Neuronal stem cell (in vitro differentiated cells): Measurements from ENCODE around the gene OVOL1.

ENCODE experiments used
- DNase-seq: peaks from one replicate; pipeline ENCODE4 v3.0.0-alpha.2; 2013; ENCODE audit warnings: low spot score
- H2AFZ ChIP-seq: one replicate; pipeline ENCODE4 v1.6.1; 2013; ENCODE audit warnings: mild to moderate bottlenecking, low read length, inconsistent platforms
- H2AK5ac ChIP-seq: 2 replicates; pipeline ENCODE4 v1.6.1; 2013; ENCODE audit warnings: low read depth, mild to moderate bottlenecking, inconsistent platforms, low read length, moderate library complexity, mixed read lengths
- H2BK120ac ChIP-seq: 2 replicates; pipeline ENCODE4 v1.6.1; 2013; ENCODE audit warnings: low read depth, mild to moderate bottlenecking, inconsistent platforms, low read length, moderate library complexity, mixed read lengths
- H2BK12ac ChIP-seq: one replicate; pipeline ENCODE4 v1.6.1; 2013; ENCODE audit warnings: low read length, inconsistent platforms
- H2BK15ac ChIP-seq: 2 replicates; pipeline ENCODE4 v1.6.1; 2013; ENCODE audit warnings: mild to moderate bottlenecking, low read length, inconsistent platforms, mixed read lengths
- H2BK5ac ChIP-seq: one replicate; pipeline ENCODE4 v1.6.1; 2013; ENCODE audit warnings: inconsistent platforms, mild to moderate bottlenecking, low read length, moderate library complexity
- H3K14ac ChIP-seq: one replicate; pipeline ENCODE4 v1.6.1; 2013; ENCODE audit warnings: low read length, inconsistent platforms
- H3K18ac ChIP-seq: 2 replicates; pipeline ENCODE4 v1.6.1; 2013; ENCODE audit warnings: low read length, inconsistent platforms
- H3K23ac ChIP-seq: 2 replicates; pipeline ENCODE4 v1.6.1; 2013; ENCODE audit warnings: low read depth, mild to moderate bottlenecking, mixed read lengths, low read length, inconsistent platforms; ENCODE audit not compliant: poor library complexity
- H3K27ac ChIP-seq: replicated peaks from 3 replicates; pipeline ENCODE4 v1.5.1; 2013; ENCODE audit warnings: low read length, inconsistent platforms
- H3K27me3 ChIP-seq, 3 experiments: 2 replicates each; pipeline ENCODE4 v1.6.1; 2013; ENCODE audit warnings: low read length in 3 of 3, mild to moderate bottlenecking in 2 of 3, inconsistent platforms in 1 of 3, low read depth in 1 of 3, mixed read lengths in 1 of 3, moderate library complexity in 1 of 3; ENCODE audit not compliant: control insufficient read depth in 3 of 3, insufficient read depth in 3 of 3
- H3K36me3 ChIP-seq, 2 donors: replicated peaks in 1 of 2; 2 replicates each; pipeline ENCODE4 v1.6.1; 2013; ENCODE audit warnings: low read length in 2 of 2; ENCODE audit not compliant: control insufficient read depth in 2 of 2, insufficient read depth in 2 of 2
- H3K4ac ChIP-seq: 2 replicates; pipeline ENCODE4 v1.6.1; 2013; ENCODE audit warnings: inconsistent platforms, mild to moderate bottlenecking, low read length, moderate library complexity
- H3K4me1 ChIP-seq, 2 donors: 1 replicate in 1 of 2; 2 replicates in 1 of 2; pipeline ENCODE4 v1.6.1; 2013; ENCODE audit warnings: low read length in 2 of 2, low read depth in 1 of 2; ENCODE audit not compliant: control insufficient read depth in 2 of 2, insufficient read depth in 1 of 2
- H3K4me2 ChIP-seq: one replicate; pipeline ENCODE4 v1.6.1; 2013; ENCODE audit warnings: mild to moderate bottlenecking, low read length, inconsistent platforms; ENCODE audit not compliant: insufficient read depth, poor library complexity, severe bottlenecking
- H3K4me3 ChIP-seq, 2 donors: 2 replicates each; pipeline ENCODE4 v1.5.1; 2013; ENCODE audit warnings: low read length in 2 of 2, mild to moderate bottlenecking in 2 of 2, inconsistent platforms in 1 of 2, moderate library complexity in 1 of 2
- H3K79me1 ChIP-seq: one replicate; pipeline ENCODE4 v1.6.1; 2013; ENCODE audit warnings: low read depth, mild to moderate bottlenecking, inconsistent platforms, low read length, moderate library complexity
- H3K9ac ChIP-seq: one replicate; pipeline ENCODE4 v1.6.1; 2013; ENCODE audit warnings: mild to moderate bottlenecking, low read depth, low read length, inconsistent platforms; ENCODE audit not compliant: poor library complexity
- H3K9me3 ChIP-seq, 2 donors: replicated peaks in 1 of 2; 2 replicates each; pipeline versions ENCODE3 to v1.6.1; 2013; ENCODE audit warnings: low read length in 2 of 2, mild to moderate bottlenecking in 2 of 2, inconsistent platforms in 1 of 2, low read depth in 1 of 2, mixed read lengths in 1 of 2, moderate library complexity in 1 of 2; ENCODE audit not compliant: control insufficient read depth in 2 of 2, insufficient read depth in 1 of 2
- H4K8ac ChIP-seq: one replicate; pipeline ENCODE4 v1.6.1; 2013; ENCODE audit warnings: low read depth, mild to moderate bottlenecking, inconsistent platforms, low read length, moderate library complexity
- H4K91ac ChIP-seq: one replicate; pipeline ENCODE4 v1.6.1; 2013; ENCODE audit warnings: low read length, low read depth, mild to moderate bottlenecking, inconsistent platforms; ENCODE audit not compliant: poor library complexity
- WGBS, 2 donors: extraction: QIAGEN DNeasy Blood & Tissue Kit; methylation state at CpG; one replicate each; pipeline ENCODE4 v1.1.7; 2013; ENCODE audit warnings: missing lambda C conversion rate in 2 of 2, mixed read lengths in 1 of 2; ENCODE audit not compliant: insufficient read length in 2 of 2, insufficient replicate concordance in 1 of 2; ENCODE audit errors: extremely low coverage in 2 of 2; 5-methylcytosine and 5-hydroxymethylcytosine counted together

OVOL1 gene

DNA sequence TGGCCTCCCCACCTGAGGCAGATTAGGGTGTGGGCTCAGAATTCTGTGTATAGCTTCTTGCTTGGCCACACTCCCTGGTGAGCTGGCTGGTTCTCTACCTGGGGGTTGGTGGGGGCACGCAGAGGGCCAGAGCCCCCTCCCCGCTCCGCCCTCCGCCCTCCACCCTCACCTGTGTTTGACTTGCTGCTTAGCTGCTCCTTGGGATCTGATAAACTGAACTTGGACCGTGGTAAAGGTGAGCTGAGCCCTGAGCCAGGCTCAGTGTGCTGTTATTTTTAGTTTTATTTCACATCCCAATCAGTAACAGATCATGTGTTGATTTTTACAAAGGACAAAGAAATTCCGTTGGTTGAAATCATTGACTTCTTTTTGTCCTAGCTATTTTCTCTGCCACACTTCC, 2.0 kb downstream of the OVOL1 start:
- Histone ChIP-seq H3K9ac (no peak overlapping the region), H2BK12ac (no peak overlapping the region), H2BK5ac (no peak overlapping the region), H2AFZ (no peak overlapping the region), H2BK120ac (no peak overlapping the region), H2AK5ac (no peak overlapping the region), H3K4me3 (no peak overlapping the region), H4K8ac (no peak overlapping the region), H3K23ac (no peak overlapping the region), H3K27ac (no peak overlapping the region), H3K4me1 (peaks cover 7 to 15% of the 10 kb centered on the region in 2 donors), H3K79me1 (peaks cover 5% of the 10 kb centered on the region), H3K4ac (no peak overlapping the region), H3K27me3 (peaks cover 26 to 98% (median 57%) of the 10 kb centered on the region in 3 experiments), H3K36me3 (no peaks in the 10 kb centered on the region), H3K4me2 (no peak overlapping the region), H3K9me3 (no peaks in the 10 kb centered on the region), H3K18ac (no peak overlapping the region), H2BK15ac (no peak overlapping the region), H3K14ac (no peak overlapping the region), H4K91ac (no peak overlapping the region)
- DNase-seq: no peak
- WGBS, 2 donors: no CpG with 5 or more reads among the region's 6 CpGs

DNA sequence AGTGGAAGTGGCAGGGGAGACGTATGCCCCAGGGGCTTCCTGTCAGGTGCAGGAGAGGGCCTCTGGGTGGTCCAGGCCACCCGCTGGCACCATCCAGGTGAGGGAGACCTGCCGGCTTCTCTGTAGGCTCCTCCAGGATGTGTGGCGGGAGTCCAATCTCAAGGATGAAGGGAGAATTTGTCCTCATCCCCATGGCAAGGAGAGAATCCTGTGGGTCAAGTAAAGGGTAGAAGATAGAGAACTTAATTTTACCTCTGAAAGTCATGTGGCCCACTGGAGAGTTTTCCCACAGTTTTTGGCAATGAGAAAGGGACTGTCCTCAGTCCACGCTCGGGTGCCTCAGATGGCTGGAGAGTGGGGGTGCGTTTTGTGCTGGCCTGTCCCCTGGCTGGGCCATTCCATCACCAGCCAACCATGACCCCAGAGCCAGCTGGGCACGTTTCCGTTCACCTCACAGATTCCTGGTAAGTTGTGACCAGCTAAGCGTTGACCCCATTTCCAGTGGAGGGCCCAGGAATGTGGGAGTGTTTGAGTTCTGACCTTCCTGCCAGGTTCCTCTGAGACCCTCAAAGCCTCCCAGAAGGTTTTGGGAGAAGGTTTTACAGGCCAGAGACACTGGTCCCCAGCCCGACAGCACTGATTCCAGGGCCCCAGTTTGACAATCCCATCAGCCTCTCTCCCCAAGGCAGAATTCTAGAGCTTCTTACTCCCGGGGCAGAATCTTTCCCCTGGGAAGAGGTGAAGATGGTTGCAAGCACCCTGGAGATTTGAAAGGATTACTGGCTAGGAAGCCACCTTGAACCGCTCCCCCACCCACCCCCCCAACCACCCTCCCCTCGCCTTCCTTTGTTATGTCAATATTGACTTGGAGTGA, 2.6 kb downstream of the OVOL1 start:
- H3K36me3 ChIP-seq: no peaks in the 10 kb centered on the region
- H2BK12ac ChIP-seq: no peak overlapping the region
- no peaks in the 10 kb centered on the region for H3K9me3 ChIP-seq
- no peak overlapping the region for H3K9ac ChIP-seq
- H4K8ac ChIP-seq: no peak overlapping the region
- H3K4me2 ChIP-seq: no peak overlapping the region
- H3K18ac ChIP-seq: peak overlapping the region; percentile 48
- DNase-seq: no peak
- H4K91ac ChIP-seq: no peak overlapping the region
- no CpG with 5 or more reads among the region's 14 CpGs for WGBS, 2 donors
- H3K4me3 ChIP-seq: no peak overlapping the region
- no peak overlapping the region for H2BK5ac ChIP-seq
- no peak overlapping the region for H3K23ac ChIP-seq
- H3K79me1 ChIP-seq: peaks cover 5% of the 10 kb centered on the region
- peaks cover 26 to 98% (median 52%) of the 10 kb centered on the region in 3 experiments for H3K27me3 ChIP-seq
- no peak overlapping the region for H2BK15ac ChIP-seq
- no peak overlapping the region for H2BK120ac ChIP-seq
- peak overlapping the region; percentile 68 for H2AK5ac ChIP-seq
- H2AFZ ChIP-seq: no peak overlapping the region
- H3K4ac ChIP-seq: no peak overlapping the region
- H3K14ac ChIP-seq: no peak overlapping the region
- H3K27ac ChIP-seq: no peak overlapping the region
- H3K4me1 ChIP-seq: peaks cover 7 to 9% of the 10 kb centered on the region in 2 donors

DNA sequence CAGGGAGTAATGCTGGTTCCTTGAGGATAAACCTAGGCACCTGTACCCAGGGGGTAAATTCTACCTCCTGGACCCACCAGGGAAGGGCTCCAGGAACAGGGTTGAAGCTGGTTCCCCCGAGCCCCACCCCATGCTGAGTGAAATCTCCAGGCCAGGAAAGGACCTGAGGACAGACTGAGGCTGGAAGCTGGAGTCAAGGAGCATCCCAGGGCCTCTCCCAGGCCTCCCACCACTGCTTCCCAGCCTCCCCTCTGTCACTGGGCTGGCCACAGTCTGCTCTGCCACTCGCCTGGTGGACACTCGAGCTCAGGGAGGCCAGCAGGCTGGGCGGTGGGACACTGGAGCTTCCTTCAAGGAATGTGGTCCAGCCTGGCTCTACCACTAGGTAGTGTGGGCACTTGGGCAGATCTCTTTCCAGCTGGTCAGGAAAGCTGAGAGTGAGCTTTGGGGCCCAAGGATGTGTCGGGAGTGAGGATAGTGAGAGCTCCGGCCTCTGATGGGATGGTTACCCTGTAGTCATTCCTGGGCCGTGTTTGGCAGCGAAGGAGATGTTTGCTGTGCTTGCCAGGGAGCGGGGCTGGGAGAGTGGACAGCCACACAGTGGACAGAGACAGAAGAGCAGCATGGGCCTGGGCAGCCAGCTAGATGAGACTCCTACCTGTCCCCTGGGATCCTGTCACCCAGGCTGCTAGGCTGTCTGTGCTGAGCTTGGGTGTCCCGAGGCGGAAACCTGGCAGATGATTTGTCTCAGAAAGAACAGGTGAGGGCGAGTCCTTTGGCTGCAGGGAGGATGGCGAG, 3.4 kb downstream of the OVOL1 start:
- H3K4me1 ChIP-seq: peaks cover 7 to 8% of the 10 kb centered on the region in 2 donors
- H3K4me2 ChIP-seq: no peak overlapping the region
- no peak overlapping the region for H2BK120ac ChIP-seq
- WGBS, 2 donors: no CpG with 5 or more reads among the region's 13 CpGs
- H3K27me3 ChIP-seq: peaks cover 25 to 98% (median 44%) of the 10 kb centered on the region in 3 experiments
- H3K18ac ChIP-seq: no peak overlapping the region
- peak overlapping the region; percentile 71 for H2BK5ac ChIP-seq
- no peak overlapping the region for H2AFZ ChIP-seq
- no peak overlapping the region for H3K4ac ChIP-seq
- no peak overlapping the region for H4K91ac ChIP-seq
- no peak overlapping the region for H3K9ac ChIP-seq
- peaks cover 5% of the 10 kb centered on the region for H3K79me1 ChIP-seq
- H4K8ac ChIP-seq: no peak overlapping the region
- no peak overlapping the region for H3K27ac ChIP-seq
- H3K4me3 ChIP-seq: no peak overlapping the region
- DNase-seq: no peak
- peak overlapping the region; percentile 48 for H3K23ac ChIP-seq
- peak overlapping the region; percentile 88 for H2AK5ac ChIP-seq
- H3K36me3 ChIP-seq: no peaks in the 10 kb centered on the region
- no peak overlapping the region for H2BK12ac ChIP-seq
- H3K9me3 ChIP-seq: no peaks in the 10 kb centered on the region
- no peak overlapping the region for H3K14ac ChIP-seq
- peak overlapping the region; percentile 17 for H2BK15ac ChIP-seq
